ENCODE data around the gene PTPN6. TPM values are rescaled to one million over a fixed set of nuclear protein-coding genes. Genes with fewer than 3 reads are reported as not detected.

PTPN6 gene
- total and polyA plus RNA-seq, 2 experiments from 2014 or later, result 17.4 to 28.4 TPM

- H3K27me3 ChIP-seq, result no peaks in the 10 kb centered on the region
- H3K4me1 ChIP-seq (ENCODE audit: low read depth), result peaks cover 41% of the 10 kb centered on the region
- TF ChIP-seq CTCF (IDR thresholded peaks at IDR 0.05; ENCODE audit: low read depth, low read length), result no peak
- DNase-seq (ENCODE audit: low read depth in 1 of 2, low spot score in 1 of 2), result peak; percentile 87 to 92
- peak within 1 kb of the TSS; percentile 88 for H3K27ac ChIP-seq
- H3K9me3 ChIP-seq (ENCODE audit: low read depth), result no peaks in the 10 kb centered on the region
- no peaks in the 10 kb centered on the region for H3K36me3 ChIP-seq
- peak within 1 kb of the TSS; percentile 93 for H3K4me3 ChIP-seq
Measured at GRCh38 chr12:6927379-6928021, 23.7 kb upstream of the PTPN6 start, which contains the start of gene ATN1. Gene ATN1, plus strand, starts transcription at chr12:6927959. Its CDS starts 6,043 bp downstream, at chr12:6934002.

DNA sequence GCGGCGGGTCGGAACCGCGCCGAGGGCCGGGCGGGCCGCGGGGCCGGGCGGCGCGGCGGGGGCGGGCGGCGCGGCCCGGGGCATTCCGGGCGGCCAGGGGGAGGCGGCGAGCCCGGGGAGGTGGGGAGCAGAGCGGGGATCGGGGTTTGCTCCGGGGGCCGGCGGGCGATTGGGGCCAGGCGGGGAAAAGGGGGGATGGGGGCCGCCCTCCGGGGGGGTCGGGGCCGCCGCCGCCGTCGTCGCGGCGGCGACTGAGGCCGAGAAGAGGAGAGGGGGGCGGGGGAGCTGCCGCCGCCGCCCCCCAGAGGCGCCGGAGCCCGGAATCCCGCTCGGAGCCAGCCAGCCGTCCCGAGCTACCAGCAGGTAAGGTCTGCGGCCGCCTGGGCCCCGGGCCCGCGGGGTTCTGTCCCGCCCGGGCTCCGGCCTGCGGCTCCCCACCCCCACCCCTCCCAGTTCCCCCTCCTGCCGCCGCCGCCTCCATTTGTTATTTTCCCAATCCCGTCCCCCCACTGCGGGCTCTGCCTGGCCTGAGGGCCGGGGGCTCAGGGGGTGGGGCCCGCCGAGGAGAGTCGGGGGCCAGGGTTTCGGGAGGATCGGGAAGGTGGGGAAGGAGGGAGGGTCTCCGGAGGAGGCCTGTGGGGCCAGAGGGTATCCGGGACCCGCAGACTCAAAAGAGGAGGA, 23.0 kb upstream of the PTPN6 start:
- Histone ChIP-seq H3K27ac (peak overlapping the region; percentile 88), H3K9me3 (ENCODE audit: low read depth) (no peaks in the 10 kb centered on the region), H3K27me3 (no peaks in the 10 kb centered on the region), H3K4me1 (ENCODE audit: low read depth) (peaks cover 41% of the 10 kb centered on the region), H3K4me3 (peak overlapping the region; percentile 93), H3K36me3 (no peaks in the 10 kb centered on the region)
- peak in 1 of 2 donors; percentile 40 for DNase-seq (ENCODE audit: low read depth in 1 of 2, low spot score in 1 of 2)
- no peak for TF ChIP-seq CTCF (IDR thresholded peaks at IDR 0.05; ENCODE audit: low read depth, low read length)

DNA sequence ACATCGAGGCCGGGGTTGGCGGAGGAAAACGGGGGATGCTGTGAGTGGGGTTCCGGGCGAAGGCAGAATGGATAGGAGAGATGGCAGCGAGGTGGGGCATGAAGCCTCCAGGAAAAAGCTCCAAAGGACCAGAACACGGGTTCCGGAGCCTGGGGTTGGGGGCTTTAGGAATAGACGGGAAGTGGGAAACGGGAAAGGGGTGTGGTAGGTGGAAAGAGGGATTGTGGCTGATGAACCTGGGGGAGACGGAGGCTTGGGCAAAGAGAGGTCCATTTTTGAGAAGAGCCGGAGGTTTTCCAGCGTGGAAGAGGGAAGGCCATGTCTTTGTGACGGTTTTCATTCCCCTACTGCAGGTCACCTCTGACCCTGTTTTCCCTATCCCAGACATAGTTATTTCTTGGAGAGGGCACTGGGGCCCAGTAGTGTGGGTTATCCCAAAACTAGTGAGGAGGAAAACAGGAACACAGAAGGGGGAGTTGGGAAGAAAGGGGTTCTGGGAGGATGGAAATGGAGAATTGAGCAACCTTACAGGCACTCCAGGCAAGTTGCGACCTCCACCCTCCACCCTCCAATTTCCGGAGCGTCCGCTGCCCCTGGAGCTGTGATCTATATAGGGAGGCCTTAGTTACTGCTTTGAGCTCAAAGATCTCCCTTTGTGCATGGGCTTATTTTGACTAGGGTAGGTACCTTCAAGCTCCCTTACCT, 22.3 kb upstream of the PTPN6 start:
- no peak for TF ChIP-seq CTCF (IDR thresholded peaks at IDR 0.05; ENCODE audit: low read depth, low read length)
- Histone ChIP-seq H3K27me3 (no peaks in the 10 kb centered on the region), H3K4me3 (peak overlapping the region; percentile 93), H3K4me1 (ENCODE audit: low read depth) (peaks cover 41% of the 10 kb centered on the region), H3K36me3 (peaks cover 6% of the 10 kb centered on the region), H3K27ac (peak overlapping the region; percentile 87), H3K9me3 (ENCODE audit: low read depth) (no peaks in the 10 kb centered on the region)
- no peak for DNase-seq (ENCODE audit: low read depth in 1 of 2, low spot score in 1 of 2)

DNA sequence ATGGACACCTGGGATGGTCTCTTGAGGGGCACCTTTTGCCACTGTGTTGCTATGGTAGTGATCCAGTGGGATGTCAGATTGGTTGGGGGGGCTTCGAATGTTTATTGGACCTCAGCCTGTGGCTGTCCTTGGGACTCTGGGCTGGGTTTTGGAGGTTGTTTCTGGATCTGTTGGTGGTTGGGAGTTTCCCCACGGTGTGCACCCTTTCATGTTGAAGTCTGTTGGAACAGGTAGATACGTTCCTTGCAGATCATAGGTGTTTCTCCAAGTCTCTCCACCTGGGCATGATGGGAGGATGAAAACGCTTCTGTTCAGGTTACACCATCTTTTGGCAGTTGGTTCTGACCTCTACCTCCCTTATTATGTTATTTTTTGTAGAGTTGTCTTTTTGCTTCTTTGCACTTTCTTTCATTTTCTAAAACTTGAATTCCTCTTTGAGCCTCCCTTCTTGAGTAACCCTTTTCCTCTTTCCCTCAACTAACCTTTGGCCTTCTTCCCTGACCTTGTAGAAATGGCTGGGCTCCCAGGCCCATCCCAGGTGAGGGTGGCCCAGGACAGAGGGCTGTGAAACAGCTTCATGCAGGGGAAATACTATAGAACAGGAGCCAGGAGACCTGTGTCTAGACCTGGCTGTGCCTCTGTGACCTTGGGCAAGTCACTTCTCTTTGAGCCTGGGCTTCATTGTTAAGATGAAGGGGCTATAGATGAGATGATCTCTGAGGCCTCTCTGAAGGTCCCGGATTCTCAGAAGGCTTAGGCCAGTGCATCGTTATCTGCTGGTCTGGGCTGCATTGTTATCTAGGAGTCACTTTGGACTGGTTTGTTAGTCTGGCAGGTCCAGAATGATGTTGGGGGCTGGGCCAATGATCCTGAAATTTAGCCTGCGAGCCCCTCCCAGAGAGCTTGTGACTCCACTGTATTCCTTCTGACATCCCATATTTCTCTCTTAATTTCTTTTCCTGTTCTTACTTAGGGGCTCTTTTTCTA, 21.4 kb upstream of the PTPN6 start:
- H3K9me3 ChIP-seq (ENCODE audit: low read depth), result no peaks in the 10 kb centered on the region
- DNase-seq (ENCODE audit: low read depth in 1 of 2, low spot score in 1 of 2), result no peak
- H3K27me3 ChIP-seq, result no peaks in the 10 kb centered on the region
- peak overlapping the region; percentile 2 for H3K27ac ChIP-seq
- H3K36me3 ChIP-seq, result peaks cover 14% of the 10 kb centered on the region
- no peak for TF ChIP-seq CTCF (IDR thresholded peaks at IDR 0.05; ENCODE audit: low read depth, low read length)
- peaks cover 37% of the 10 kb centered on the region for H3K4me1 ChIP-seq (ENCODE audit: low read depth)
- H3K4me3 ChIP-seq, result peak overlapping the region; percentile 93

DNA sequence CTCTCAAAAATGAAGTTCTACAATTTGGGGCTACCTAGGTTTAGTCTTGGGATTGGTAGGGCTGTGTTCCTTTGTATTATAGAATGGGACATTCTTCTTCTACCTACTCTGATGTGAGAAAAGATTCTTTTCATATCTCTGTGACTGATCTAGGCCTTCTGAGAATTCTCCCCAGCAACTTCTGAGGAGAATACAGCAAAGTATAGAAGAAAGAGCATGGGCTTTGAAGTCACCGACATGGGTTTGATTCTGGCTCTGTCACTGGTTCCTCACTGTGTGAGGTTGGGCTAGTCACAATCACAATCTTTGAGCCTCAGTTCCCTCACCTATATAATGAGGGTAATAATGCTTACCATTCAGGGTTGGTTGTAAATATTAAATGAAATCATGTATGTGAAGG, 18.4 kb upstream of the PTPN6 start:
- Histone ChIP-seq H3K4me1 (ENCODE audit: low read depth) (peaks cover 12% of the 10 kb centered on the region), H3K27ac (no peak overlapping the region), H3K36me3 (peaks cover 16% of the 10 kb centered on the region), H3K9me3 (ENCODE audit: low read depth) (no peaks in the 10 kb centered on the region), H3K27me3 (no peaks in the 10 kb centered on the region), H3K4me3 (no peak overlapping the region)
- no peak for DNase-seq (ENCODE audit: low read depth in 1 of 2, low spot score in 1 of 2)
- TF ChIP-seq CTCF (IDR thresholded peaks at IDR 0.05; ENCODE audit: low read depth, low read length), result no peak
